Esophagus squamous epithelium (tissue), 4 donors: ENCODE measurements around the gene NPIPA2.
"Not testable (repeated sequence)": the region's sequence is repeated elsewhere in the genome, so short reads cannot be mapped to it uniquely, and the experiment has no call there.

Experiments used
- CTCF ChIP-seq, 6 experiments: fragments of 450-650 bp in 4 of 6; fragments of 200-600 bp in 2 of 6; sonication (generic) in 2 of 6; IDR thresholded peaks; one replicate each; pipeline ENCODE4 v1.5.1; 2016 to 2019; ENCODE audit warnings: antibody characterized with exemption in 6 of 6, mild to moderate bottlenecking in 4 of 6, moderate library complexity in 4 of 6
- POLR2A ChIP-seq, 4 donors: fragments of 450-650 bp; IDR thresholded peaks; one replicate each; pipeline ENCODE4 v1.6.1; 2017; ENCODE audit warnings: antibody characterized with exemption in 4 of 4, mild to moderate bottlenecking in 4 of 4, moderate library complexity in 3 of 4

- TF ChIP-seq CTCF, POLR2A (IDR thresholded peaks at IDR 0.05): not testable (repeated sequence)
Observed at GRCh38 chr16:14773654-14774053, 31.3 kb downstream of the NPIPA2 start.
